NCI-H1436 treated with DMSO at 0.1 percent for 48 hours (cell line): Measurements from ENCODE around the gene IFIT2.
"Not testable (repeated sequence)": the region's sequence is repeated elsewhere in the genome, so short reads cannot be mapped to it uniquely, and the experiment has no call there.

Experiments used
- DNase-seq: peaks from one replicate; lab custom pipeline; 2025; lab: John Stamatoyannopoulos, UW

IFIT2 gene, protein sequence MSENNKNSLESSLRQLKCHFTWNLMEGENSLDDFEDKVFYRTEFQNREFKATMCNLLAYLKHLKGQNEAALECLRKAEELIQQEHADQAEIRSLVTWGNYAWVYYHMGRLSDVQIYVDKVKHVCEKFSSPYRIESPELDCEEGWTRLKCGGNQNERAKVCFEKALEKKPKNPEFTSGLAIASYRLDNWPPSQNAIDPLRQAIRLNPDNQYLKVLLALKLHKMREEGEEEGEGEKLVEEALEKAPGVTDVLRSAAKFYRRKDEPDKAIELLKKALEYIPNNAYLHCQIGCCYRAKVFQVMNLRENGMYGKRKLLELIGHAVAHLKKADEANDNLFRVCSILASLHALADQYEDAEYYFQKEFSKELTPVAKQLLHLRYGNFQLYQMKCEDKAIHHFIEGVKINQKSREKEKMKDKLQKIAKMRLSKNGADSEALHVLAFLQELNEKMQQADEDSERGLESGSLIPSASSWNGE

DNA sequence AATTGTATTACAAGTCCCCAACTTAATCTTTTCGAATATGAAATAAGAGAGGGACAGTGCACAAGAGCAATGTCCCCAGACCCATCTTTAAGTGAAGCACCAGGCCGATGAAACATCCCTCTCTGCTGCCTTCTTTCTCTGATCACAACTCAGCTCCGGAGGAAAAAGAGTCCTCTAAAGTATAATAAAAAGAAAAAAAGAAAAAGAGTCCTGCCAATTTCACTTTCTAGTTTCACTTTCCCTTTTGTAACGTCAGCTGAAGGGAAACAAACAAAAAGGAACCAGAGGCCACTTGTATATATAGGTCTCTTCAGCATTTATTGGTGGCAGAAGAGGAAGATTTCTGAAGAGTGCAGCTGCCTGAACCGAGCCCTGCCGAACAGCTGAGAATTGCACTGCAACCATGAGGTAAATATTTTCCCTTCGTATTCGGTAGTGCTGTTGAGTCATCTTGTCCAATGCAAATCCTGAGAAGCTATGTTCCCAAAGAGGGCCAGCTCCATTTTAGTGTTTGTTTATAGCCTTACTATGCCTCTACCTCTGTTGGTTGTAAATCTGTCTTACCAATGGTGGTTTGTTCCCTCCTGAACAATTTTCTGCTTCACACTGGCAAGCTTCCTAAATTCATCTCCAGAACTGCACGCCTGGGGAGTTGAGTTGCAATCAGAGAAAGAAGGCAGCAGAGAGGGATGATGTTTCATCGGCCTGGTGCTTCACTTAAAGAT lies at the start of gene IFIT2:
IFIT2 (plus strand) TSS at position 326 of the 725 bp plus-strand sequence; CDS start at position 404, 78 bp downstream.
- DNase-seq: no peak

DNA sequence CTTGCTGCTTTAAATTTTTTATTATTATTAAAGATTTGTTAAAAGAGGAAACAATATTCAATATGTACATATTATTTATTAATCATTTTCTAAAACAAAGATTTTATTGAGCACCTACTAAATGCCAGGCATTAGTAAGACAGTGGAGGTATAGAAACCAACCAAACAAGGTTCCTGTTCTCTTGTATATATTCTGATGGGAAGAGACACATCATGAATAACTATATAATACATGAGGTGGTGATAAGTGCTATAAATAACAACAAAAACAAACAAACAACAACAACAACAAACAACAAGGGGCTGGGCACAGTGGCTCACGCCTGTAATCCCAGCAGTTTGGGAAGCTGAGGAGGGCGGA lies 49.6 kb upstream of the IFIT2 start:
- no peak for DNase-seq

DNA sequence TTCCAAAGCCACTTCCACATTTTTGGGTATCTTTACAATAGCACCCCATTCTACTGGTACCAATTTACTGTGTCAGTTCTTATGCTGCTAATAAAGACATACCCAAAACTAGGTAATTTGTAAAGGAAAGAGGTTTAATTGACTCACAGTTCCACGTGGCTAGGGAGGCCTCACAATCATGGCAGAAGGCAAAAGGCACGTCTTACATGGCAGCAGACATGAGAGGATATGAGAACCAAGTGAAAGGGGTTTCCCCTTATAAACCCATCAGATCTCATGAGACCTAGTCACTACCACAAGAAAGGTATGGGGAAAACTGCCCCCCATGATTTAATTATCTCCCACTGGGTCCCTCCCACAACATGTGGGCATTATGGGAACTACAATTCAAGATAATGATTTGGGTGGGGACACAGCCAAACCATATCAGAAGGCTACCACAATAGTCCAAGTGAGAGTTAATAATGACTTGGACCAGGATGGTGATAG lies 46.7 kb upstream of the IFIT2 start:
- DNase-seq: not testable (repeated sequence)

DNA sequence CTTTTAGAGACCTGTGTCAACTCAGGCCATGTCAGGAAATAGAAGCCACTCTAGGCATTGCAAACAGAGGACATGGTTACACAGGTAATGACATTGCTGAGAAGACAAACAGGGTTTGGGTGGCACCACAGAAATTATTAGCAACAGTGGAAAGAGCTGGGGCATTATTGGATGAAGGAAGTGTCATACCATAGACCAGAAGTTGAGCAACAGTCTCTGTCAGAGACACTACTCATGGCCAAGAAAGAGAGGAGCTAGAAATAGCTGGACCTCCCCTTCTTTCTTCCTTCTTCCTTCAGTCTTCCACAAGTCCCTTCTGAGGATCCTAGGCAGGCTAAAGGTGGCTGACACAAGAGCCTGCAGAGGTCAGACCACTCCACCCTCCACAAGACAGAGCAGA lies 46.1 kb upstream of the IFIT2 start:
- no peak for DNase-seq

DNA sequence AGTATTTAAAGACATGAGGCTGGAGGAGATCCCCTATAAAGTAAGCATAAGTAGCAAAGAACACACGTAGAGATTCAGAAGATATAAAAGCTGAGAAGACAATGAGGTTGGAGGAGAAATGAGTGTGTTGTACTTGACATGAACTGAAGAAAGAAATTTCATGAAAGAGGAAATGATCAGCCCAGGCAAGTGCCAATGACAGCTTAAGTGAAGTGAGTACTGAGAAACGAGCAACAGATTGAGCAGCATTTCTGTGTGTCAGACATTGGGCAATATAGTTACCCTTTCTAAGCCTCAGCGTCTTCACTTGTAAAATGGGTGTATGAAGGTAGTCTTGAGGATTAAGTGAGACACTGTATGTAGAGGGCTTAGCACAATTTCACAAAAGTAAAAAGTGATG lies 45.5 kb upstream of the IFIT2 start:
- DNase-seq: no peak

DNA sequence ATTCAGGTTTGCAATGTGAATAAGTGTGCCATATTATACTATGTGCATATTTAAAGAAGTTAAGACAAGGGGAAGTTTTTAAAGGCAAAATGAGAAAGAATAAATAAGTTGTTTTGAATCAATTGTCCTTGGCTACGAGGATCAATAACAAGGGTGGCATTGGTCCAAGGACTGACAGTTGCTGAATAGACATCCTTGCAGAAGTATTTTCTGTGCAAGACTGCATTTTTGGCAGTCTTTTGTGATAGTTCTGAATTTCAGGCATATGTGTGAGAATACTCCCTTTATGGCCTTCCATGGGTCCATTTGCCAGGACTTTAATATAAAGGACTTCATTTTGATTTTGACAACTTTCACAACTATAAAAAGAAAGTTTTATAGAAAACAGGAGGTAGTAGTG lies 44.9 kb upstream of the IFIT2 start:
- DNase-seq: no peak

DNA sequence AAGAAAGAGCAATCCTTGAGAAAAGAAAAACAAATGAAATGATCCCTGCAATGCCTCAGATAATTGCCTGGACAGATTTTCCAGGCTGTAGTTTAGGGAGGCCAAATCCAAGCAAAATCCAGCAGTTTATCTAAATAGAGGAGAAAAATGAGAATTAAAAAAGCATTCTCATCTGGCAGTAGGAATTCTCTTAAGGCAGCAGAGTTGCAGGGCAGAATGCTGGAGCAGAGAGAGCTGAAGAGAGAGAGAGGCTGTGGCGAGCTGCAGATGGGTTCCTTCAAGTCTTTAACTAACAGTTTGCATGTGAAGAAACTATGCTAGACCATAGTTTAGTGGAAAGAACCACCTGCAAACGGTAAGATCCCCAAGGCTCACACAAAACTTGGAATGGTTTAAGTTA lies 44.3 kb upstream of the IFIT2 start:
- DNase-seq: no peak

DNA sequence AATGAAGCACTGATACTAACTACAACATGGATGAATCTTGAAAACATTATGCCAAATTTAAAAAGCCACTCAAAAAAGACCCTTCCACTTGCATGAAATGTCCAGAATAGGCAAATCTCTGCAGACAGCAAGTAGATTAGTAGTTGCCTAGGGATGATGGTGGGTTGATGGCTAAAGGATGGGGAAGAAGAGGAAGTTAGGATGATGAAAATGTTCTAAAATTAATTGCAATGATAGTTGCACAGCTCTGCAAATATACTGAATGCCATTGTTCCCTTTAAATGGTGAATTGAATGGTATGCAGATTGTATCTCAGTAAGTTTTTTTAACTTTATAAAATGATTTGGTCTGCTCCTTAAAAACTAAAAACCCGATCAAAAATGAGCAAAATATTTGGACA lies 43.0 kb upstream of the IFIT2 start:
- DNase-seq: no peak

DNA sequence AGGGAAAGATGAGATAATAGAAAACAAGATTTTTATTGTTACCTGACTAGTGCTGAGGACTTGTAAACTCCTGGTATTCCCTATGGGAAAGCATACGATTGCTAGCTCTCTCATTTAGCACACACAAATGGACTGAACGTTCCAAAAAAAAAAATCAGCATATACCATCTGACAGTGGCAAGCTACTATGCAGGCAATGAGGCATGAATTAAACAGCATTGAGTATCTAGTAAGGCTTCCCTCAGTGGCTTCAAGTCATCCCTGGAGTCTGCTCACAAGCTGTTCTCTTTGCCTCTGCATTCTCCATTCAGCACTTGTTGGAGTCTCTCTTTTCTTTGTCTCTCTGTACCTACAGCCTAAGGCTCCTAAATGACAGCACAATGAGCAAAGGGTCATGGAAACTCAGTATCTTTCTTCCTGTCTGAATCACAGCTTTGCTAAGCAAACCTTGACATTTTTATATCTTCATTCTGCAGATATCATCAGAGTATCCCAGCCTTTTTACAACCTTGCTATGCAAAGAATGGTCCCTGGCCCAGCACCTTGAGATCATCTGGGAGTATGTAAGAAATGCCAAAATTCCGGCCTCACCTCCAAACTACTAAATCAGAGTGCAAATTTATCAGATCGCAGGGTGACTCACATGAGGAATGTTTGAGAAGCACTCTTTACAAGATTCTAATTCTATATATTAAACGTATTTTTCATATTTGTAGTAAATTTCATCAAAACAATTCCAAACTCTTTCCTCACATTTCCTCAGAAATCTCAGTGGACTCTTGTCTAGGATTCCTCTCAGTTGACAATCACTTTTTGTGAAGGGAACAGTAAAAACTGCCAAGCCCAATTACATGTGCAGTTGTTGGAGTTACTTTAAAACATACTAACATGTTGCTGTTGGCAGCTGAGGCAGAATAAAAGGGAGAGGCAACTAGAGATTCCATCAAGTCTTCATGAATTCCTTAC lies 39.5 kb upstream of the IFIT2 start:
- no peak for DNase-seq

DNA sequence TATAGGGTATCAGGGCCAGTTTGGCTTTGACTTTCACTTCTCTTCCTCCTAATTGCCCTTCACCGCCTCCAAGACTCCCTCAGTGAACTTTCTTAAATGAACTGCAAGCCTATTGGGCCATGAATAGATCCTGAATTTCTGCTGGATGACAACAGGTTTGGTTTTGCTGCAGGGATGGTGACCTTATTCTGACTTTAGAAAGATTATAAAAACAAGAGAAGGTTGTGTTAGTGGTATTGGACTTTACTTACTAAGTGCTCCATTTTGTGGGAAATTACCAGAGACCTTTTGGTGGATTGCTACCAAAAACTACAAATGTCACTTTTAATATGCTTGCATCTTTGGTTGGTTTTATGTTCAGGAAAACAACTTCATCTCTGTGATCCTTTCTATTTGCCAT lies 38.8 kb upstream of the IFIT2 start:
- no peak for DNase-seq

DNA sequence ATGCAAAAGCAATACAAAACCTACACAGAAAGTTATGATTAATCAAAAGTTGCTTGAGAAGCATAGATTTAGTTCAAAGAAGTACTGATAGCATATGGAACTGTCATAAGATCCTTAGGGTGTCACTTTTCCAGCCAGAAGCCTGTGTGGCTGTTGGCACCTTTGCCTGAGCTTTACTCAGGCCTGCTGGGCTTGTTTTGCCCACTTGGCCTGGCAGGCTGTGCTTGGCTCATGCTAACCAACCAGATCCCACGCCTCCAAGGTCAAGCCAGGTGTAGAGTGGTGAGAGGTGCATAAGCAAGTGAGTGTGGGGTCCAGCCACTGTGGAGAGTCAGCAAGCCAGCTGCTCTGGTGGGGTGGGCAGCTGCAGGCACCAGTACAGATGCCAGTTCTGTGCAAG lies 38.3 kb upstream of the IFIT2 start:
- DNase-seq: no peak

DNA sequence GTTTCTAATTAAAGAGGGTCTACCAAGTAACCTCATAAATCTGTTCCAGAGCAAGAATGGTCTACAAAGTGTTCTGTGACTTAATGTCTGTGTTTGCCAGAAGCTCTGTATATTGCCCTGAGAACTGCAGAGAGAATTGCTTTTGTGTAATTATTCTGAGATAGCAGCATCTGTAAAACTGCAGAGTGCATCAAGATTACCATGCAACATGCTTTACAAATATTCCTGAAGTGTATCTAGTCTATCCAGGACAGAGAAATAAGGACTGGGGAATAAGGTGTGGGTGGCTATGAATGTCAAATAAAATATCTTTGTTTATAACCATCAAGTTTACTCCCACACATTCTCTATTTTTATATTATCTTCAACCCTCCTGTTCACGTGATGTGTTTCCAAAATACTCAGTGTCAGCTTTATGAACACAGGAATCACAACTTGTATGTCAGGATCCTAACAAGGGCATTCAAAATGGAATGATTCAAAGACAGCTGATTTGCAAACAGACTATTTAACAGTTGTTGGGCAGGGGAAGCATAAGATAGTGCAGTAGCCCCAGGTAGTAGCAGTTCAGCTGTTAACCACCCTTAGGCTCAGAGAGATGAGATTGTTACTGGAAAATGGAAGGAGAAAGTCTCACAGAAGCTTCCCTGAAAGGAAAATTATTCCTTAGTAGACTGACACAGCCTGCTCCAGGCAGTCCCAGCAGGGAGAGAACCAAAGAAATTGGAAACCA lies 35.0 kb upstream of the IFIT2 start:
- no peak for DNase-seq

DNA sequence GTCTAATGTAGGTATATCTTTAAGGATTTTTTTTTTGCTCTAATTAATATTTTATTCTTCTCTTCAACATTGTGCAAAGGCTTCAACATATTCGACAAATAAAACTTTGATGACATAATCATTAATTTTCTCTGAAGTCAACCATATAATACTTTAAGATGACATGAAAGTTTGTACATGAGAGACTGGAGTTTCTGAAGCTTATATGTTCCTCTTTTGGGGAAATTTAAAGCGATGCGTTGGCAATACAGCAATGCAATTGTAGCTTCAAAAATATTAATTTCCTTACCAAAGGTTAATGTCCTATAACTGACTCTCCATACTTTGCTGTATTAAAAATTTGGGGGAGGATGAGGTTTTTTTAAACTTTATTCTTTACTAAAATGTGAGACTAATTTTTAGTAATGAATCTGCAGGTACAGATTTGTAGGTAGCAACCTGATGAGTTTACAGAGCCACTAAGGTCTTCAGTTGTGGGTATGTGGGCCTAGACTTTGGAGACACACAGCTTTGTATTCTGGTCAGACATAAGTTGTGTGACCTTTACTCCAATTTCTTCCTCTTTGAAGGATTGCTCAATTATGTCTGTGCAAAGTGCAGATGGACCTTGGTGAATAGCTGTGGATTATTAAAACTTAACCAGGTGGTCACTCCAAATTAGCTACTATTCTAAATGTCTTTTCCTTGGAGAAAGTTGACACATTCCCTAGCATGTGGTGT lies 32.3 kb upstream of the IFIT2 start:
- no peak for DNase-seq

DNA sequence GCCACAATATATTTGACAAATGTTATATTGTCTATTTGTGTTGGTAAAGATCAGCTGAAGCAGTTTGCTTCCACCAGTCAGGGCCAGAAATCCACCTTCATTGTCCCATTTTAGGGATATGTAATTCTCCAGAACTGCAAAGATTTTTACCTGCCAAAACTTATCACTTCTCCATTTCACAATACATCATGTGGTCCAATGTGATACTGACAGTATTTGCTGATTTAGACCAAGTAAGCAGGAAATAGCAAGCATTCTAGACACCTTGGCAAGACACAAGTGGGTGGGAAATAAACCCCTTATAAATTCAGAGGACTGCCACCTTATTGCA lies 31.7 kb upstream of the IFIT2 start:
- DNase-seq: no peak

DNA sequence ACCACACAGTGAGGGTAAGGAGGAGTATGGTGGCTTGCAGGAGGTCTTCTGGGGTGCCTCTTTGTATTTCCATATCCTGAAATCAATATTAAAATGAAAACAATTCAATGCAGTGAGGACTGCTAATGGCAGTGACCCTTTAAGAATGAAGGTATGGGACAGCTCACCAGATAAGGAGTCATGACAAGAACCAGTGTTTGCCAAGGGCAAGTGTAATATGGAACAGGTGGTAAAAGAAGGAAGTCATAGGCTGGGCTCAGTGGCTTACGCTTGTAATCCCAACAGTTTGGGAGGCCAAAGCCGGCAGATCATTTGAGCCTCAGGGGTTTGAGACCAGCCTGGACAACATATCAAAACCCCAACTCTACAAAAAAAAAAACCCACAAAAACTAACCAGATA lies 30.3 kb upstream of the IFIT2 start:
- no peak for DNase-seq

DNA sequence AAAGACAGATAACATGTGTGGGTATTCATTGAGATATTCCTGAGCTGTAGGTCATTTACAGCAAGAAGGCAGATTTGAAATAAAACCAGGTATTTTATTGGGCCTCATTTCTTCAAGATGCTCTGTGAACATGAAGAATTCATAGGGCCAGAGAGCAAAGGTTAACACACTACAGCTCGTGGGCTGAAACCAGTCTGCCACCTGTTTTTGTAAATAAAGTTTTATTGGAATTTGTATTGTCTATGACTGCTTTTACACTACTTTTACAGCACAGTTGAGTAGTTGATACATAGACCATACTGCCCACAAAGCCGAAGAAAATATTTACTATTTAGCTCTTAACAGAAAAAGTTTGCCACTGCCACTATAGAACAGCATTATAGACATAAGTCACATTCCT lies 28.2 kb upstream of the IFIT2 start:
- no peak for DNase-seq

DNA sequence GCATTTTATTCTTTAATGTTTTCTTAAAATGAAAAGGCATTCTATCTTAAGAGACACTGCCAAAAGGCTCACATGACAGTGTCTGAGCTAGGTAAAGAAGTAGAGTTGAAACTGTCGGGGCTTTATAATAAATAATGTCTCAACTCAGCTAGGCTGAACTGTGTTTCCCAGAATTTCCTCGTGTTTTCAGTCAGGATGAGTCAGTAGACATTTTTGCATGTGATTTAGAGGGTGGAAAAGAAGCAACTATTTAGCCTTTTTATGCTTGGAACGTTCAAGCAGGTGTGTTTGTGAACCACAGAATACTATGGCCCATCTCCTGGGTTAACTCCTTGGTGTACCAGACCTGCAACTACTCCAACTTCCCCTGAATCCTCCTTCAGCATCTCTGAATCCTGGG lies 26.9 kb upstream of the IFIT2 start:
- DNase-seq: no peak

DNA sequence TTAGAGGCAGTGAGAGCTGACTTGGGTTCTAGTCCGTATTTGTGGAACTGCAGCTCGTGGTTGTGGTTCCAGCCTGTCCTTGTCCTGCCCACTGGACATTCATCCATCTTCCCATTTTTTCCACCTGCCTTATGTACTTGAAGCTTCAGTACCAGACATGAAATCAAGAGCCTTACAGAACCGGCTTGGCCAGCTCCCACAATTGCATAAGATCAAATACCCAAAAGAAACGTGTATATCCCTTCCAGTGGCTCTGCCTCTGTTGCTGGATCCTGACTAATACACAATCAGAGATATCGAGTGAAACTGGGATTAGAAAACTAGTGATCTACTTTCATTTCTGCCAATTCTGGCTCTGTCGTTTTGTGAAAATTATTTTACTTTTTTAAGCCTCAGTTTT lies 26.5 kb upstream of the IFIT2 start:
- no peak for DNase-seq

DNA sequence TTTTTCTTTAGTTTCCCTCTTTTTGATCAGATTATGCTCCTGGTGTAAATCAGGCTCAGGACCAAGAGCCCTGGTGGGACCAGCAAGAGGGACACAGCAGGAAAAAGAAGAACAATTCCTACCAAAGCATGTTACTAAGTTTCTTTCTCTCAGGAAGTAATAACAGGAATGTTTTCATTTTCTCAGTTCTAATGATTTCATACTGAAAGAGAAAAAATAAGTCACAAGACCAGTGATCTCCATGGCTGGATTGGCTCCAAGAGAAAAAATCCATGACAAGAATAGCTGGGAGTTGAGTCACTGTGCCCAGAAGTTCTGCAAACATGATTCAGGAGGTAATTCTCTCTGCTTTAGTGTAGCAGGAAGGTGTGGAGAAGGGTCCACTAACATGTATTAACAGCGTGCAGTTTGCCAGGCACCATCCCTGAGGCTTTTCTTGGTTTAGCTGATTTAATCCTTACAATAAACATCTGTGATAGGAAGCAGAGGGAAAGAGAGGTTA lies 23.8 kb upstream of the IFIT2 start:
- DNase-seq: no peak

DNA sequence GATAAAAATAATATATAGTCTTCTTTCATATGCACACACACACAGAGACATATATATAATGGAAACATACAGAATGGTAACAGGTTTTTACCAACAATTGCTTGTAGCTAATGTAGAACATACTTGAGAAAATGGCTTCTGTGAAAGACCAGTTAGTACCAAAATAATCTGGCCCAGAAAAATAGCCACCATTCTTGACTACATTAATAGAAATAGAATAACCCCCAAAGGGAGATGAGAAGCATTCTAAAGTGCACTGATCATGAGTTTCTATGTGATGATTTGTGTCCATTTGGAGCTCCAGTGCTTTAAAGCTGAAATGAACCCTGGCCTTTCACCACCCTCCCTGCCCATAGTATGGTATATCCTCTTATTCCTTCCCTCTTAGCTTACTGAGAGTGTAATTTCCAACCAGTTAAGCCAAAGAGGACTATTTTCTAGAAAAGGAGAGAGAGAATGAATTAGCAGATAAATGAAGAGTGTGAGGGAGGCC lies 22.9 kb upstream of the IFIT2 start:
- DNase-seq: no peak

DNA sequence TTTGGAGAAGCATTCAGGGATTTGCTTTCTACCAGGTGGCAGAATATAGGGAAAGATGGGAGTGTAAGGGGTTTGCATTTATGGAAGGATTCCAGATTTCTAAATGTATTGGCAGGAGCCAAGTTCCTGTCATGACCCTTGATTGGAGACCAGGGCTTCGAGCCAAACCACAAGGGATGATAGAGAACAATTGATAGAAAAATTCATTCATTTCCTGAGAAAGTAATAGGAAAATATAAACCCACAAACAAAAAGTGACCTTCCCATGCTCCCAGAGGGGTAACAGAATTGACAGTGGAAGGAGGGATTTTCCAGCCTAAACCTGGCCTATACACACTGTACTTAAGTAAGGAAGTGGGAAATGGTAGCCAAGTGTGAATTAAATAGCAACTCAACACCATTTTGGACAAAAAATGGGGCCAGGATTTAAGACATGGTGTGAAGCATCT lies 22.4 kb upstream of the IFIT2 start:
- DNase-seq: no peak
